Measurements from ENCODE around the gene DMRTB1.

DNA sequence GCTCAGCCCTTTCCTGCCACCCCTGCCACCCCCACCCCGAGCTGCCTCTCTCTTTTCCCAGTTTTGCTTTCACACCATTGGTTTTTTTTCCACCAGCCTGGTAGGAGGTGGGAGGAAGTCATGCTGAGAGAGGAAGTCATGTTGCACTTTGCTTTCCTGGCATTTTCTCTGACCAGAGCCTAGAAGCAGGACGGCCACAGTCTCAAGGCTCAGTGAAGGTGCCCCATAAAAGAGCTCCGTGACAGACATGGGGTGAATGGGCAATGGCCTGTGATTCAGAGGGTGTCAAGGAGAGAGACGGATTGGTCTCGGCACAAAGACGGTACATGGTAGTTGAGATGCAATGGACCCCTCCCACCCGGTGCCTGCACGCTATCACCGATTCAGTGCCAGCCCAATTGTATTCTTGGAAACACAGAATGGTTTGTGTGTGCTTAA, 42.1 kb upstream of the DMRTB1 start:
- TF ChIP-seq GATA3 (IDR thresholded peaks at IDR 0.05; ENCODE audit: low read depth, low read length) (no peak), GATA2 (IDR thresholded peaks at IDR 0.05; ENCODE audit: low read depth, low read length) (no peak)
